ENCODE measurements around the gene ALOXE3. TPM values are rescaled to one million over a fixed set of nuclear protein-coding genes. Genes with fewer than 3 reads are reported as not detected.
A peak's percentile ranks its signal among the peaks of the same experiment; 100 is the strongest.

Gene ALOXE3
- total and polyA plus RNA-seq, 2 of the 8 experiments (the other 6 are each of a cell fraction or from before 2014, with no cell fraction given), result 0.26 TPM; not detected in 1

- TF ChIP-seq TBP (IDR thresholded peaks at IDR 0.05; ENCODE audit: low read depth, low read length), result peak; percentile 53; the same call in 1 of the 2 replicates
- no peak for TF ChIP-seq SIX5 (IDR thresholded peaks at IDR 0.05; ENCODE audit: low read depth, low read length)
- no peak for TF ChIP-seq ATF2 (IDR thresholded peaks at IDR 0.05; ENCODE audit: low read length)
- no peak for TF ChIP-seq JUN (IDR thresholded peaks at IDR 0.05; ENCODE audit: low read depth, low read length)
- TF ChIP-seq CTBP2 (IDR thresholded peaks at IDR 0.05; ENCODE audit: borderline replicate concordance, insufficient read depth, insufficient read length, low read length), result peak; percentile 82
- TF ChIP-seq HDAC6 (IDR thresholded peaks at IDR 0.05; ENCODE audit: low read depth, low read length), result no peak
- TF ChIP-seq SAP30 (IDR thresholded peaks at IDR 0.05; ENCODE audit: insufficient read depth, insufficient replicate concordance, low read length), result no peak
- no peak for TF ChIP-seq RNF2 (IDR thresholded peaks at IDR 0.05; ENCODE audit: borderline replicate concordance, low read depth, low read length, missing control alignments, poor library complexity, severe bottlenecking)
- TF ChIP-seq ASH2L (IDR thresholded peaks at IDR 0.05; ENCODE audit: low read length), result no peak
- TF ChIP-seq BRCA1 (IDR thresholded peaks at IDR 0.05; ENCODE audit: low read depth, low read length), result no peak
- no peak for TF ChIP-seq SP1 (IDR thresholded peaks at IDR 0.05; ENCODE audit: low read depth, low read length)
- no peak for TF ChIP-seq POLR2A (IDR thresholded peaks at IDR 0.05; ENCODE audit: control extremely low read depth in 1 of 2, low read depth in 2 of 2, low read length in 2 of 2)
- TF ChIP-seq YY1 (IDR thresholded peaks at IDR 0.05; ENCODE audit: low read depth, low read length), result peak; percentile 87
- TF ChIP-seq SP2 (IDR thresholded peaks at IDR 0.05; ENCODE audit: low read length), result no peak
- peak; percentile 95 for TF ChIP-seq KDM4A (IDR thresholded peaks at IDR 0.05; ENCODE audit: low read depth, low read length, severe bottlenecking)
- TF ChIP-seq TCF12 (IDR thresholded peaks at IDR 0.05; ENCODE audit: low read depth, low read length), result no peak
- no peak for TF ChIP-seq BACH1 (IDR thresholded peaks at IDR 0.05; ENCODE audit: low read length)
- no peak for TF ChIP-seq KDM5A (IDR thresholded peaks at IDR 0.05; ENCODE audit: low read length)
- TF ChIP-seq FOSL1 (IDR thresholded peaks at IDR 0.05; ENCODE audit: insufficient read depth, low read depth, low read length), result no peak
- TF ChIP-seq CBX8 (IDR thresholded peaks at IDR 0.05; ENCODE audit: borderline replicate concordance, low read depth, low read length), result no peak
- TF ChIP-seq POU5F1 (IDR thresholded peaks at IDR 0.05; ENCODE audit: low read depth, low read length), result no peak
- no peak for TF ChIP-seq EP300 (IDR thresholded peaks at IDR 0.05; ENCODE audit: borderline replicate concordance in 1 of 2, low read depth in 2 of 2, low read length in 2 of 2)
- no peak for TF ChIP-seq BCL11A (IDR thresholded peaks at IDR 0.05; ENCODE audit: low read depth in 2 of 2, low read length in 2 of 2)
These were observed 38.8 kb downstream of the ALOXE3 start (continued) for GRCh38 chr17:8079291-8080207.

Data from H1 (cell line).